Measurements from ENCODE around the gene PLAAT5. TPM values are rescaled to one million over a fixed set of nuclear protein-coding genes. Genes with fewer than 3 reads are reported as not detected.

Gene PLAAT5
- total and polyA plus RNA-seq, 2 of the 13 experiments (the other 11 are each of a cell fraction or from before 2014, with no cell fraction given), result not detected

DNA sequence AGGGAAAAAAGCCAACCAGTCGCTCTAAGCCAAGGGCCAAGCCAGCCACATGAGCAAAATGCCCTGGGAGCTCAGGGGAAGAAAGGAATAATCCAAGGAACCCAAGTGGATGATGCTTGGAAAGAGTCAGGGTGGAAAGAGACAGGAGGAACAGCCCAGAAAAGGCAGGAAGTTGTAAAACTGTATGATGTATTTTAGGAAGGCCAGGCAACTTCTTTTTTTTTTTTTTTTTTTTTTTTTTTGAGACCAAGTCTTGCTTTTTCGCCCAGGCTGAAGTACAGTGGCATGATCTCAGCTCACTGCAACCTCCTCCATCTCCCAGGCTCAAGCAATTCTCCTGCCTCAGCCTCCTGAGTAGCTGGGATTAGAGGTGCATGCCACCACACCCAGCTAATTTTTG lies 16.5 kb upstream of the PLAAT5 start:
- CTCF ChIA-PET (ENCODE audit: low intra/inter-chr PET ratio, low total read pairs), result interaction anchor here (1.7 kb wide), 1 partner anchor 28 kb away, joined by 21 read pairs; no protein-coding TSS in a partner anchor
- intact Hi-C loops (cut with micrococcal nuclease; ENCODE audit: unreplicated experiment), result no loop called here

DNA sequence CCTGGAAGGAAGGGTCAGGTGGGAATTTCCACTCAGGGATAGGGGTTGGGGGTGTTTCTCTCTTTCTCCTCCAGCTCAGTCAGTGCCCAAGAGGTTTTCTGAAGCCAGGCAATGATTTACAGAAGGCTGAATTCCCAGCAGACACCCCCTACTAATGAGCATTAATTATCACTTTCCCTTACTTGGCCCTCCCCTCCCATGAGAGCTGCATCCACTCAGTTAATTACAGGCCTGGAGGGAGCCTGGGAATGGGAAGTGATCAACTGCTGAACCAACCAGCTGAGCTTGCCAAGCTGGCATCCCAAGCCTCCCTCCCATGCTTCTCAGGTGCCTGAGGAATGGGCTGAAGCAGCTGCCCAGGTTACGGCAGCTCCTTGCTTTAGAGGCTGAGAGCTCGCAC lies 15.9 kb upstream of the PLAAT5 start:
- H3K4me2 ChIP-seq (ENCODE audit: low read depth, low read length), result no peak overlapping the region
- FAIRE-seq, result no peak
- no peak overlapping the region for H2AFZ ChIP-seq (ENCODE audit: low read length)
- H3K9me3 ChIP-seq (ENCODE audit: low read length), result no peaks in the 10 kb centered on the region
- BruUV-seq (replicated peaks), result no TSS peak
- no peak overlapping the region for H3K4me3 ChIP-seq (replicated peaks in 1 of 3; ENCODE audit: insufficient read depth in 1 of 3, low read depth in 2 of 3, low read length in 3 of 3)
- no peak for DNase-seq (ENCODE audit: low spot score)
- no peak for ATAC-seq
- in situ Hi-C loops (cut with HindIII; ENCODE audit: extremely low pct_ligation_motif_present, low pct_unique_long_range_greater_than_20kb), result no loop called here
- CTCF ChIA-PET (ENCODE audit: low intra/inter-chr PET ratio, low total read pairs), result no interaction called here
- POLR2A ChIA-PET, result no interaction called here
- H3K27me3 ChIP-seq (ENCODE audit: control insufficient read depth in 1 of 2, insufficient read depth in 2 of 2, low read length in 2 of 2), result peaks cover 4 to 33% of the 10 kb centered on the region in 2 experiments; a peak in 4 of 5 replicates
- no peak overlapping the region for H3K9ac ChIP-seq (ENCODE audit: insufficient read depth, low read depth, low read length)
- H3K79me2 ChIP-seq (ENCODE audit: insufficient read depth, low read length), result no peaks in the 10 kb centered on the region
- intact Hi-C loops (cut with micrococcal nuclease; ENCODE audit: unreplicated experiment), result no loop called here
- no peaks in the 10 kb centered on the region for H3K4me1 ChIP-seq (ENCODE audit: insufficient read depth, low read length)
- WGBS (ENCODE audit: low lambda C conversion rate), result 100% methylated on average over 1 of the region's 2 CpGs
- no peak overlapping the region for H3K27ac ChIP-seq (ENCODE audit: extremely low read length, insufficient read depth, low read length)
- no peak for TF ChIP-seq CHD4 (IDR thresholded peaks at IDR 0.05; ENCODE audit: borderline replicate concordance, low read length)
- TF ChIP-seq KAT2B (IDR thresholded peaks at IDR 0.05; ENCODE audit: borderline replicate concordance, low read depth, low read length), result no peak
- TF ChIP-seq DR1 (CRISPR knock-in tag; IDR thresholded peaks at IDR 0.05), result no peak
- TF ChIP-seq RARA (CRISPR knock-in tag; IDR thresholded peaks at IDR 0.05), result no peak
- TF ChIP-seq, protein P1, sequence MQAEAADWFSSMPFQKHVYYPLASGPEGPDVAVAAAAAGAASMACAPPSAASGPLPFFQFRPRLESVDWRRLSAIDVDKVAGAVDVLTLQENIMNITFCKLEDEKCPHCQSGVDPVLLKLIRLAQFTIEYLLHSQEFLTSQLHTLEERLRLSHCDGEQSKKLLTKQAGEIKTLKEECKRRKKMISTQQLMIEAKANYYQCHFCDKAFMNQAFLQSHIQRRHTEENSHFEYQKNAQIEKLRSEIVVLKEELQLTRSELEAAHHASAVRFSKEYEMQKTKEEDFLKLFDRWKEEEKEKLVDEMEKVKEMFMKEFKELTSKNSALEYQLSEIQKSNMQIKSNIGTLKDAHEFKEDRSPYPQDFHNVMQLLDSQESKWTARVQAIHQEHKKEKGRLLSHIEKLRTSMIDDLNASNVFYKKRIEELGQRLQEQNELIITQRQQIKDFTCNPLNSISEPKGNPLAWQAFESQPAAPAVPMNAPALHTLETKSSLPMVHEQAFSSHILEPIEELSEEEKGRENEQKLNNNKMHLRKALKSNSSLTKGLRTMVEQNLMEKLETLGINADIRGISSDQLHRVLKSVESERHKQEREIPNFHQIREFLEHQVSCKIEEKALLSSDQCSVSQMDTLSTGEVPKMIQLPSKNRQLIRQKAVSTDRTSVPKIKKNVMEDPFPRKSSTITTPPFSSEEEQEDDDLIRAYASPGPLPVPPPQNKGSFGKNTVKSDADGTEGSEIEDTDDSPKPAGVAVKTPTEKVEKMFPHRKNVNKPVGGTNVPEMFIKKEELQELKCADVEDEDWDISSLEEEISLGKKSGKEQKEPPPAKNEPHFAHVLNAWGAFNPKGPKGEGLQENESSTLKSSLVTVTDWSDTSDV (CRISPR knock-in tag; IDR thresholded peaks at IDR 0.05), result no peak
- no peak for TF ChIP-seq FOXC1 (CRISPR knock-in tag; IDR thresholded peaks at IDR 0.05; ENCODE audit: borderline replicate concordance)
- TF ChIP-seq ATF7 (IDR thresholded peaks at IDR 0.05), result no peak
- no peak for TF ChIP-seq ATF7 (CRISPR knock-in tag; IDR thresholded peaks at IDR 0.05)
- TF ChIP-seq, protein P2, sequence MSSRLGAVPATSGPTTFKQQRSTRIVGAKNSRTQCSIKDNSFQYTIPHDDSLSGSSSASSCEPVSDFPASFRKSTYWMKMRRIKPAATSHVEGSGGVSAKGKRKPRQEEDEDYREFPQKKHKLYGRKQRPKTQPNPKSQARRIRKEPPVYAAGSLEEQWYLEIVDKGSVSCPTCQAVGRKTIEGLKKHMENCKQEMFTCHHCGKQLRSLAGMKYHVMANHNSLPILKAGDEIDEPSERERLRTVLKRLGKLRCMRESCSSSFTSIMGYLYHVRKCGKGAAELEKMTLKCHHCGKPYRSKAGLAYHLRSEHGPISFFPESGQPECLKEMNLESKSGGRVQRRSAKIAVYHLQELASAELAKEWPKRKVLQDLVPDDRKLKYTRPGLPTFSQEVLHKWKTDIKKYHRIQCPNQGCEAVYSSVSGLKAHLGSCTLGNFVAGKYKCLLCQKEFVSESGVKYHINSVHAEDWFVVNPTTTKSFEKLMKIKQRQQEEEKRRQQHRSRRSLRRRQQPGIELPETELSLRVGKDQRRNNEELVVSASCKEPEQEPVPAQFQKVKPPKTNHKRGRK (CRISPR knock-in tag; IDR thresholded peaks at IDR 0.05), result no peak
- TF ChIP-seq NFYB (CRISPR knock-in tag; IDR thresholded peaks at IDR 0.05), result no peak
- H3K36me3 ChIP-seq (replicated peaks in 1 of 2; ENCODE audit: control insufficient read depth in 1 of 2, insufficient read depth in 2 of 2, low read length in 2 of 2), result no peaks in the 10 kb centered on the region
- H4K20me1 ChIP-seq (ENCODE audit: insufficient read depth, low read length), result no peaks in the 10 kb centered on the region

More for the DNA sequence above, 16.5 kb upstream of the PLAAT5 start:
- no peak for DNase-seq (ENCODE audit: low spot score)
- H3K27me3 ChIP-seq (ENCODE audit: control insufficient read depth in 1 of 2, insufficient read depth in 2 of 2, low read length in 2 of 2), result peaks cover 5 to 33% of the 10 kb centered on the region in 2 experiments; a peak in 4 of 5 replicates
- no peak overlapping the region for H3K9ac ChIP-seq (ENCODE audit: insufficient read depth, low read depth, low read length)
- ATAC-seq, result no peak
- no peaks in the 10 kb centered on the region for H4K20me1 ChIP-seq (ENCODE audit: insufficient read depth, low read length)
- H3K4me3 ChIP-seq (replicated peaks in 1 of 3; ENCODE audit: insufficient read depth in 1 of 3, low read depth in 2 of 3, low read length in 3 of 3), result no peak overlapping the region
- no peak overlapping the region for H3K4me2 ChIP-seq (ENCODE audit: low read depth, low read length)
- POLR2A ChIA-PET, result no interaction called here
- in situ Hi-C loops (cut with HindIII; ENCODE audit: extremely low pct_ligation_motif_present, low pct_unique_long_range_greater_than_20kb), result no loop called here
- H3K9me3 ChIP-seq (ENCODE audit: low read length), result no peaks in the 10 kb centered on the region
- H2AFZ ChIP-seq (ENCODE audit: low read length), result no peak overlapping the region
- no TSS peak for BruUV-seq (replicated peaks)
- no peak for TF ChIP-seq PHF8 (CRISPR knock-in tag; IDR thresholded peaks at IDR 0.05)
- no peak for TF ChIP-seq ZNF878 (CRISPR knock-in tag; IDR thresholded peaks at IDR 0.05)
- TF ChIP-seq PHB2 (IDR thresholded peaks at IDR 0.05; ENCODE audit: partially characterized antibody), result no peak
- no peak for TF ChIP-seq MEF2D (CRISPR knock-in tag; IDR thresholded peaks at IDR 0.05)
- no peaks in the 10 kb centered on the region for H3K79me2 ChIP-seq (ENCODE audit: insufficient read depth, low read length)
- WGBS (ENCODE audit: low lambda C conversion rate), result 37% methylated on average over 2 of the region's 2 CpGs
- H3K27ac ChIP-seq (ENCODE audit: extremely low read length, insufficient read depth, low read length), result no peak overlapping the region
- H3K36me3 ChIP-seq (replicated peaks in 1 of 2; ENCODE audit: control insufficient read depth in 1 of 2, insufficient read depth in 2 of 2, low read length in 2 of 2), result no peaks in the 10 kb centered on the region
- H3K4me1 ChIP-seq (ENCODE audit: insufficient read depth, low read length), result no peaks in the 10 kb centered on the region
- no peak for FAIRE-seq

Measured in HepG2 (cell line).